Neural cell (in vitro differentiated cells): ENCODE results near the gene HABP4. TPM values are rescaled to one million over a fixed set of nuclear protein-coding genes. Genes with fewer than 3 reads are reported as not detected.

Experiments used
- H2AFZ ChIP-seq: fragments of 200-600, 300-800 bp; sonication (generic), shearing (Covaris generic); 2 replicates; pipeline ENCODE4 v1.6.0; 2014; ENCODE audit warnings: low read depth, mild to moderate bottlenecking, antibody characterized with exemption, low read length, moderate library complexity
- H3F3A ChIP-seq: fragments of 200-600 bp; shearing (Covaris generic); 2 replicates; pipeline ENCODE4 v1.6.1; 2016; ENCODE audit warnings: mild to moderate bottlenecking, moderate library complexity, mixed read lengths, antibody characterized with exemption, low read length; ENCODE audit not compliant: insufficient read depth, poor library complexity, severe bottlenecking
- H3K27ac ChIP-seq: fragments of 200-600, 300-800 bp; sonication (generic), shearing (Covaris generic); 2 replicates; pipeline ENCODE4 v1.5.1; 2014; ENCODE audit warnings: mild to moderate bottlenecking, low read length, moderate library complexity
- H3K27me3 ChIP-seq: fragments of 300-800, 200-600 bp; sonication (generic), shearing (Covaris generic); 2 replicates; pipeline ENCODE4 v1.6.0; 2014; ENCODE audit warnings: mild to moderate bottlenecking, low read depth, low read length, moderate library complexity; ENCODE audit not compliant: insufficient read depth
- H3K36me3 ChIP-seq: fragments of 300-800, 200-600 bp; sonication (generic), shearing (Covaris generic); 2 replicates; pipeline ENCODE4 v1.5.1; 2014; ENCODE audit warnings: mild to moderate bottlenecking, antibody characterized with exemption, low read length, moderate library complexity; ENCODE audit not compliant: insufficient read depth
- H3K4me2 ChIP-seq: fragments of 300-800, 200-600 bp; sonication (generic), shearing (Covaris generic); 2 replicates; pipeline ENCODE4 v1.6.0; 2014; ENCODE audit warnings: mild to moderate bottlenecking, low read length
- H3K4me3 ChIP-seq: fragments of 300-800, 200-600 bp; sonication (generic), shearing (Covaris generic); 2 replicates; pipeline ENCODE4 v1.5.1; 2014; ENCODE audit warnings: mild to moderate bottlenecking, low read length, moderate library complexity
- H3K79me2 ChIP-seq: fragments of 200-600 bp; shearing (Covaris generic); replicated peaks from 2 replicates; pipeline ENCODE4 v1.6.0; 2014; ENCODE audit warnings: mild to moderate bottlenecking, low read length, moderate library complexity; ENCODE audit not compliant: insufficient read depth
- H3K9ac ChIP-seq: fragments of 300-800, 200-600 bp; sonication (generic), shearing (Covaris generic); 2 replicates; pipeline ENCODE4 v1.6.1; 2016; ENCODE audit warnings: mild to moderate bottlenecking, low read length, mixed read lengths
- H3K9me2 ChIP-seq: fragments of 200-600 bp; shearing (Covaris generic); 2 replicates; pipeline ENCODE4 v1.6.1; 2016; ENCODE audit warnings: mild to moderate bottlenecking, low read length, mixed read lengths; ENCODE audit not compliant: insufficient read depth
- H3K9me3 ChIP-seq: fragments of 200-600, 300-800 bp; sonication (generic), shearing (Covaris generic); 2 replicates; pipeline ENCODE4 v1.6.1; 2016; ENCODE audit warnings: mild to moderate bottlenecking, mixed run types, low read length, moderate library complexity, mixed read lengths
- H4K20me1 ChIP-seq: fragments of 200-600 bp; shearing (Covaris generic); 2 replicates; pipeline ENCODE4 v1.6.1; 2016; ENCODE audit warnings: mild to moderate bottlenecking, mixed run types; ENCODE audit not compliant: insufficient read depth
- CTCF ChIP-seq: fragments of 450-650 bp; IDR thresholded peaks from 2 replicates; pipeline ENCODE4 v1.5.1; 2014; ENCODE audit warnings: antibody characterized with exemption, mild to moderate bottlenecking, moderate library complexity; ENCODE audit not compliant: poor library complexity, severe bottlenecking
- EP300 ChIP-seq: fragments of 450-650 bp; conservative IDR thresholded peaks from 2 replicates; pipeline ENCODE4 v1.6.1; 2014; ENCODE audit warnings: antibody characterized with exemption, mild to moderate bottlenecking, moderate library complexity; ENCODE audit not compliant: poor library complexity, severe bottlenecking
- EZH2 ChIP-seq: fragments of 200-600, 300-800 bp; shearing (Covaris generic), sonication (generic); IDR thresholded peaks from 2 replicates; pipeline ENCODE4 v1.6.1; 2014; ENCODE audit warnings: antibody characterized with exemption, low read length, borderline replicate concordance, mild to moderate bottlenecking; ENCODE audit not compliant: insufficient read depth, poor library complexity, severe bottlenecking
- MXI1 ChIP-seq: fragments of 450-650 bp; conservative IDR thresholded peaks from 2 replicates; pipeline ENCODE4 v1.6.1; 2014; ENCODE audit warnings: antibody characterized with exemption, mild to moderate bottlenecking; ENCODE audit not compliant: poor library complexity, severe bottlenecking
- POLR2AphosphoS5 ChIP-seq: IDR thresholded peaks from 2 replicates; pipeline ENCODE4 v1.6.1; 2012
- RAD21 ChIP-seq: fragments of 450-650 bp; conservative IDR thresholded peaks from 2 replicates; pipeline ENCODE4 v1.6.1; 2014; ENCODE audit warnings: antibody characterized with exemption, mild to moderate bottlenecking, moderate library complexity
- REST ChIP-seq: IDR thresholded peaks from 2 replicates; pipeline ENCODE4 v1.6.1; 2012; ENCODE audit warnings: borderline replicate concordance
- SMC3 ChIP-seq: fragments of 450-650 bp; conservative IDR thresholded peaks from 2 replicates; pipeline ENCODE4 v1.6.1; 2014; ENCODE audit warnings: antibody characterized with exemption, mild to moderate bottlenecking, moderate library complexity; ENCODE audit not compliant: poor library complexity
- TAF1 ChIP-seq: IDR thresholded peaks from 2 replicates; pipeline ENCODE4 v1.6.1; 2012; ENCODE audit warnings: low read depth
- polyA plus RNA-seq: library from polyadenylated mRNA; depleted of rRNA; stranded (reverse); fragments of >200 nt; gene quantifications from 2 replicates; pipeline ENCODE4 v1.2.3, GENCODE V29; 2014

HABP4 gene
- polyA plus RNA-seq, 1 donor from 2014 or later: 14.7 TPM

- no peaks in the 10 kb centered on the region for H3K79me2 ChIP-seq
- H4K20me1 ChIP-seq: no peaks in the 10 kb centered on the region
- no peaks in the 10 kb centered on the region for H3K27me3 ChIP-seq
- no peak overlapping the region for H2AFZ ChIP-seq
- H3K4me2 ChIP-seq: no peak overlapping the region
- no peak for TF ChIP-seq POLR2AphosphoS5
- TF ChIP-seq CTCF: no peak
- TF ChIP-seq REST: no peak
- TF ChIP-seq EP300: no peak
- TF ChIP-seq EZH2: no peak
- TF ChIP-seq SMC3: no peak
- TF ChIP-seq MXI1: no peak
- no peak for TF ChIP-seq RAD21
- no peak for TF ChIP-seq TAF1
- H3F3A ChIP-seq: no peaks in the 10 kb centered on the region
- no peak overlapping the region for H3K4me3 ChIP-seq
- no peaks in the 10 kb centered on the region for H3K36me3 ChIP-seq
- H3K9me3 ChIP-seq: no peaks in the 10 kb centered on the region
- H3K9me2 ChIP-seq: no peaks in the 10 kb centered on the region
- no peak overlapping the region for H3K27ac ChIP-seq
- no peak overlapping the region for H3K9ac ChIP-seq
These were observed 19.6 kb upstream of the HABP4 start for GRCh38 chr9:96430377-96430776.

- Histone ChIP-seq H3K9me2 (no peaks in the 10 kb centered on the region), H3K4me3 (no peak overlapping the region), H3K9me3 (no peaks in the 10 kb centered on the region), H4K20me1 (no peaks in the 10 kb centered on the region), H3K9ac (no peak overlapping the region), H3K36me3 (no peaks in the 10 kb centered on the region), H2AFZ (no peak overlapping the region), H3K27me3 (no peaks in the 10 kb centered on the region), H3F3A (no peaks in the 10 kb centered on the region), H3K79me2 (no peaks in the 10 kb centered on the region), H3K4me2 (no peak overlapping the region), H3K27ac (no peak overlapping the region)
- TF ChIP-seq EZH2: no peak
- TF ChIP-seq REST: no peak
- no peak for TF ChIP-seq EP300
These were observed 14.6 kb upstream of the HABP4 start for GRCh38 chr9:96435345-96435744.
